T-helper 2 cell treated with Interferon-gamma antibody and Interleukin-4, amounts not matched to agents 5 μg/mL and 100 μg/mL, for 36 hours (primary cell): Measurements from ENCODE around the gene AADAC.
"Not testable (repeated sequence)": the region's sequence is repeated elsewhere in the genome, so short reads cannot be mapped to it uniquely, and the experiment has no call there.

Source experiments
- DNase-seq: peaks from one replicate; pipeline ENCODE4 v3.0.0; 2021; ENCODE audit warnings: low spot score
- H3K27ac Mint-ChIP-seq: one replicate; pipeline ENCODE4 v1.8.0; 2021; ENCODE audit warnings: mild to moderate bottlenecking, mixed read lengths
- H3K27me3 Mint-ChIP-seq: one replicate; pipeline ENCODE4 v1.8.0; 2021; ENCODE audit warnings: low read depth, mixed read lengths
- H3K36me3 Mint-ChIP-seq: one replicate; pipeline ENCODE4 v1.8.0; 2021; ENCODE audit warnings: low read depth, mixed read lengths
- H3K4me1 Mint-ChIP-seq: one replicate; pipeline ENCODE4 v1.8.0; 2021; ENCODE audit warnings: low read depth, mixed read lengths
- H3K4me3 Mint-ChIP-seq: one replicate; pipeline ENCODE4 v1.8.0; 2022; ENCODE audit warnings: mild to moderate bottlenecking, moderate library complexity, mixed read lengths
- H3K9me3 Mint-ChIP-seq: one replicate; pipeline ENCODE4 v1.8.0; 2021; ENCODE audit warnings: mixed read lengths

Gene AADAC

GRCh38 chr3:151788401-151788800 is 25.5 kb upstream of the AADAC start:
- no peaks in the 10 kb centered on the region for H3K9me3 Mint-ChIP-seq
- no peak for DNase-seq
- H3K4me3 Mint-ChIP-seq = no peak overlapping the region
- H3K27ac Mint-ChIP-seq = no peak overlapping the region
- no peaks in the 10 kb centered on the region for H3K27me3 Mint-ChIP-seq
- no peaks in the 10 kb centered on the region for H3K36me3 Mint-ChIP-seq
- H3K4me1 Mint-ChIP-seq = no peaks in the 10 kb centered on the region

- no peak overlapping the region for H3K27ac Mint-ChIP-seq
- H3K4me1 Mint-ChIP-seq = no peaks in the 10 kb centered on the region
- no peaks in the 10 kb centered on the region for H3K9me3 Mint-ChIP-seq
- H3K27me3 Mint-ChIP-seq = no peaks in the 10 kb centered on the region
- no peak overlapping the region for H3K4me3 Mint-ChIP-seq
- DNase-seq = no peak
- H3K36me3 Mint-ChIP-seq = no peaks in the 10 kb centered on the region
Observed at GRCh38 chr3:151789853-151790463, 24.0 kb upstream of the AADAC start.

- not testable (repeated sequence) for H3K27me3 Mint-ChIP-seq, H3K4me1 Mint-ChIP-seq
Observed at GRCh38 chr3:151790763-151791162, 23.2 kb upstream of the AADAC start.

GRCh38 chr3:151792411-151792810 is 21.5 kb upstream of the AADAC start:
- Mint-ChIP-seq H3K4me1 (no peaks in the 10 kb centered on the region), H3K4me3 (no peak overlapping the region), H3K36me3 (no peaks in the 10 kb centered on the region), H3K27ac (no peak overlapping the region), H3K27me3 (no peaks in the 10 kb centered on the region), H3K9me3 (no peaks in the 10 kb centered on the region)
- DNase-seq = no peak

More at GRCh38 chr3:151790763-151791162, 23.2 kb upstream of the AADAC start:
- H3K36me3 Mint-ChIP-seq, H3K4me3 Mint-ChIP-seq, H3K27ac Mint-ChIP-seq, H3K9me3 Mint-ChIP-seq, DNase-seq: not testable (repeated sequence)

GRCh38 chr3:151793636-151794035 is 20.3 kb upstream of the AADAC start:
- Mint-ChIP-seq H3K27ac (no peak overlapping the region), H3K36me3 (no peaks in the 10 kb centered on the region), H3K4me3 (no peak overlapping the region), H3K4me1 (no peaks in the 10 kb centered on the region), H3K27me3 (peaks cover 2% of the 10 kb centered on the region), H3K9me3 (no peaks in the 10 kb centered on the region)
- no peak for DNase-seq

GRCh38 chr3:151794080-151794479 is 19.8 kb upstream of the AADAC start:
- Mint-ChIP-seq H3K27me3 (peaks cover 2% of the 10 kb centered on the region), H3K9me3 (no peaks in the 10 kb centered on the region), H3K27ac (no peak overlapping the region), H3K36me3 (no peaks in the 10 kb centered on the region), H3K4me1 (no peaks in the 10 kb centered on the region), H3K4me3 (no peak overlapping the region)
- no peak for DNase-seq

GRCh38 chr3:151795276-151795675 is 18.6 kb upstream of the AADAC start:
- no peak for DNase-seq
- Mint-ChIP-seq H3K4me1 (no peaks in the 10 kb centered on the region), H3K36me3 (no peaks in the 10 kb centered on the region), H3K4me3 (no peak overlapping the region), H3K27me3 (peaks cover 6% of the 10 kb centered on the region), H3K9me3 (no peaks in the 10 kb centered on the region), H3K27ac (no peak overlapping the region)

- no peak for DNase-seq
- Mint-ChIP-seq H3K4me3 (no peak overlapping the region), H3K9me3 (no peaks in the 10 kb centered on the region), H3K27me3 (peaks cover 6% of the 10 kb centered on the region), H3K36me3 (no peaks in the 10 kb centered on the region), H3K27ac (no peak overlapping the region), H3K4me1 (no peaks in the 10 kb centered on the region)
Observed at GRCh38 chr3:151796105-151796680, 17.7 kb upstream of the AADAC start.

- Mint-ChIP-seq H3K36me3 (no peaks in the 10 kb centered on the region), H3K27ac (no peak overlapping the region), H3K27me3 (peaks cover 6% of the 10 kb centered on the region), H3K4me3 (no peak overlapping the region), H3K9me3 (no peaks in the 10 kb centered on the region), H3K4me1 (no peaks in the 10 kb centered on the region)
- DNase-seq = no peak
Observed at GRCh38 chr3:151798466-151798865, 15.4 kb upstream of the AADAC start.

- H3K4me3 Mint-ChIP-seq = no peak overlapping the region
- H3K4me1 Mint-ChIP-seq = no peaks in the 10 kb centered on the region
- H3K36me3 Mint-ChIP-seq = no peaks in the 10 kb centered on the region
- no peak for DNase-seq
- H3K27me3 Mint-ChIP-seq = peaks cover 6% of the 10 kb centered on the region
- no peak overlapping the region for H3K27ac Mint-ChIP-seq
- no peaks in the 10 kb centered on the region for H3K9me3 Mint-ChIP-seq
Observed at GRCh38 chr3:151800431-151800830, 13.5 kb upstream of the AADAC start.

- Mint-ChIP-seq H3K4me1 (no peaks in the 10 kb centered on the region), H3K4me3 (no peak overlapping the region), H3K27ac (no peak overlapping the region), H3K36me3 (no peaks in the 10 kb centered on the region), H3K9me3 (no peaks in the 10 kb centered on the region), H3K27me3 (peaks cover 3% of the 10 kb centered on the region)
- DNase-seq = no peak
Observed at GRCh38 chr3:151804267-151804666, 9.6 kb upstream of the AADAC start.

GRCh38 chr3:151806838-151807237 is 7.1 kb upstream of the AADAC start:
- no peak overlapping the region for H3K4me3 Mint-ChIP-seq
- H3K27me3 Mint-ChIP-seq = no peaks in the 10 kb centered on the region
- no peaks in the 10 kb centered on the region for H3K36me3 Mint-ChIP-seq
- no peaks in the 10 kb centered on the region for H3K4me1 Mint-ChIP-seq
- no peak overlapping the region for H3K27ac Mint-ChIP-seq
- no peaks in the 10 kb centered on the region for H3K9me3 Mint-ChIP-seq
- no peak for DNase-seq

- not testable (repeated sequence) for H3K27ac Mint-ChIP-seq, DNase-seq, H3K27me3 Mint-ChIP-seq, H3K4me3 Mint-ChIP-seq, H3K36me3 Mint-ChIP-seq, H3K4me1 Mint-ChIP-seq, H3K9me3 Mint-ChIP-seq
Observed at GRCh38 chr3:151808926-151809325, 5.0 kb upstream of the AADAC start.

- DNase-seq = no peak
- Mint-ChIP-seq H3K36me3 (no peaks in the 10 kb centered on the region), H3K27ac (no peak overlapping the region), H3K9me3 (no peaks in the 10 kb centered on the region), H3K4me3 (no peak overlapping the region), H3K4me1 (no peaks in the 10 kb centered on the region), H3K27me3 (peaks cover 8% of the 10 kb centered on the region)
Observed at GRCh38 chr3:151811474-151811873, 2.4 kb upstream of the AADAC start.

- Mint-ChIP-seq H3K9me3 (no peaks in the 10 kb centered on the region), H3K36me3 (no peaks in the 10 kb centered on the region), H3K27ac (no peak overlapping the region), H3K4me1 (no peaks in the 10 kb centered on the region), H3K27me3 (peaks cover 17% of the 10 kb centered on the region), H3K4me3 (no peak overlapping the region)
- no peak for DNase-seq
Observed at GRCh38 chr3:151814588-151814987, 672 bp downstream of the AADAC start.
